Measurements from ENCODE around the gene NECTIN2. TPM values are rescaled to one million over a fixed set of nuclear protein-coding genes. Genes with fewer than 3 reads are reported as not detected.

The NECTIN2 gene
- total RNA-seq, 1 experiment from 2014 or later: 96.3 TPM

GRCh38 chr19:44813070-44813840 is 32.8 kb upstream of the NECTIN2 start:
- ChIA-PET POLR2A (no interaction called here), CTCF (no interaction called here), RAD21 (ENCODE audit: low non-redundant PET in 1 of 2, low total read pairs in 2 of 2, uncharacterized antibody in 2 of 2, unreplicated experiment in 2 of 2) (no interaction called here)
- no TSS peak for BruUV-seq (replicated peaks)
- no peaks in the 10 kb centered on the region for H3K27me3 ChIP-seq (ENCODE audit: insufficient read depth, low read length)
- H2AFZ ChIP-seq (ENCODE audit: low read depth, low read length, poor library complexity, severe bottlenecking): no peak overlapping the region
- H3K9me3 ChIP-seq (ENCODE audit: control insufficient read depth in 1 of 2, insufficient read depth in 1 of 2, low read depth in 1 of 2, low read length in 2 of 2): no peaks in the 10 kb centered on the region
- H3K9me2 ChIP-seq (ENCODE audit: insufficient read depth): no peaks in the 10 kb centered on the region
- DNase-seq (ENCODE audit: low read depth, low spot score) (no peak), ATAC-seq (no peak)
- H3K9ac ChIP-seq (ENCODE audit: low read length): no peak overlapping the region
- intact Hi-C loops (cut with micrococcal nuclease): no loop called here
- no peak overlapping the region for H3K27ac ChIP-seq (ENCODE audit: low read depth, low read length)
- peaks cover 9 to 10% of the 10 kb centered on the region in 2 experiments; a peak in 2 of 4 replicates for H3K36me3 ChIP-seq (ENCODE audit: control insufficient read depth in 1 of 2, insufficient read depth in 2 of 2, low read length in 2 of 2)
- no peaks in the 10 kb centered on the region; the same call in 1 of the 2 replicates for H3K79me2 ChIP-seq (ENCODE audit: insufficient read depth, low read length)
- H3K4me2 ChIP-seq (ENCODE audit: low read length): no peak overlapping the region
- peak in 2 of 3 experiments; percentile 8; a peak in 1 of 6 replicates for TF ChIP-seq CTCF (IDR thresholded peaks at IDR 0.05 in 2 of 3, conservative IDR thresholded peaks at IDR 0.05 in 1 of 3; ENCODE audit: borderline replicate concordance in 1 of 3, insufficient read depth in 1 of 3, low read depth in 2 of 3, low read length in 2 of 3)
- no peak for TF ChIP-seq TCF7L2 (IDR thresholded peaks at IDR 0.05; ENCODE audit: borderline replicate concordance, extremely low read depth, insufficient read depth, insufficient read length)
- TF ChIP-seq JUND (IDR thresholded peaks at IDR 0.05): no peak
- TF ChIP-seq, protein P1, sequence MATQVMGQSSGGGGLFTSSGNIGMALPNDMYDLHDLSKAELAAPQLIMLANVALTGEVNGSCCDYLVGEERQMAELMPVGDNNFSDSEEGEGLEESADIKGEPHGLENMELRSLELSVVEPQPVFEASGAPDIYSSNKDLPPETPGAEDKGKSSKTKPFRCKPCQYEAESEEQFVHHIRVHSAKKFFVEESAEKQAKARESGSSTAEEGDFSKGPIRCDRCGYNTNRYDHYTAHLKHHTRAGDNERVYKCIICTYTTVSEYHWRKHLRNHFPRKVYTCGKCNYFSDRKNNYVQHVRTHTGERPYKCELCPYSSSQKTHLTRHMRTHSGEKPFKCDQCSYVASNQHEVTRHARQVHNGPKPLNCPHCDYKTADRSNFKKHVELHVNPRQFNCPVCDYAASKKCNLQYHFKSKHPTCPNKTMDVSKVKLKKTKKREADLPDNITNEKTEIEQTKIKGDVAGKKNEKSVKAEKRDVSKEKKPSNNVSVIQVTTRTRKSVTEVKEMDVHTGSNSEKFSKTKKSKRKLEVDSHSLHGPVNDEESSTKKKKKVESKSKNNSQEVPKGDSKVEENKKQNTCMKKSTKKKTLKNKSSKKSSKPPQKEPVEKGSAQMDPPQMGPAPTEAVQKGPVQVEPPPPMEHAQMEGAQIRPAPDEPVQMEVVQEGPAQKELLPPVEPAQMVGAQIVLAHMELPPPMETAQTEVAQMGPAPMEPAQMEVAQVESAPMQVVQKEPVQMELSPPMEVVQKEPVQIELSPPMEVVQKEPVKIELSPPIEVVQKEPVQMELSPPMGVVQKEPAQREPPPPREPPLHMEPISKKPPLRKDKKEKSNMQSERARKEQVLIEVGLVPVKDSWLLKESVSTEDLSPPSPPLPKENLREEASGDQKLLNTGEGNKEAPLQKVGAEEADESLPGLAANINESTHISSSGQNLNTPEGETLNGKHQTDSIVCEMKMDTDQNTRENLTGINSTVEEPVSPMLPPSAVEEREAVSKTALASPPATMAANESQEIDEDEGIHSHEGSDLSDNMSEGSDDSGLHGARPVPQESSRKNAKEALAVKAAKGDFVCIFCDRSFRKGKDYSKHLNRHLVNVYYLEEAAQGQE (IDR thresholded peaks at IDR 0.05; ENCODE audit: low read depth): no peak
- TF ChIP-seq, protein P2, sequence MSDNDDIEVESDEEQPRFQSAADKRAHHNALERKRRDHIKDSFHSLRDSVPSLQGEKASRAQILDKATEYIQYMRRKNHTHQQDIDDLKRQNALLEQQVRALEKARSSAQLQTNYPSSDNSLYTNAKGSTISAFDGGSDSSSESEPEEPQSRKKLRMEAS (IDR thresholded peaks at IDR 0.05): no peak
- no peak for TF ChIP-seq ELF1 (IDR thresholded peaks at IDR 0.05; ENCODE audit: borderline replicate concordance, low read depth)
- no peaks in the 10 kb centered on the region for H4K20me1 ChIP-seq (ENCODE audit: insufficient read depth)
- H3K4me3 ChIP-seq (replicated peaks in 1 of 2; ENCODE audit: low read depth in 1 of 2, low read length in 2 of 2): no peak overlapping the region
- H3K4me1 ChIP-seq (ENCODE audit: control insufficient read depth in 1 of 2, insufficient read depth in 2 of 2, low read length in 2 of 2): peaks cover 13 to 21% of the 10 kb centered on the region in 2 experiments
